ENCODE results near the gene PPP1R13B.

The PPP1R13B gene

DNA sequence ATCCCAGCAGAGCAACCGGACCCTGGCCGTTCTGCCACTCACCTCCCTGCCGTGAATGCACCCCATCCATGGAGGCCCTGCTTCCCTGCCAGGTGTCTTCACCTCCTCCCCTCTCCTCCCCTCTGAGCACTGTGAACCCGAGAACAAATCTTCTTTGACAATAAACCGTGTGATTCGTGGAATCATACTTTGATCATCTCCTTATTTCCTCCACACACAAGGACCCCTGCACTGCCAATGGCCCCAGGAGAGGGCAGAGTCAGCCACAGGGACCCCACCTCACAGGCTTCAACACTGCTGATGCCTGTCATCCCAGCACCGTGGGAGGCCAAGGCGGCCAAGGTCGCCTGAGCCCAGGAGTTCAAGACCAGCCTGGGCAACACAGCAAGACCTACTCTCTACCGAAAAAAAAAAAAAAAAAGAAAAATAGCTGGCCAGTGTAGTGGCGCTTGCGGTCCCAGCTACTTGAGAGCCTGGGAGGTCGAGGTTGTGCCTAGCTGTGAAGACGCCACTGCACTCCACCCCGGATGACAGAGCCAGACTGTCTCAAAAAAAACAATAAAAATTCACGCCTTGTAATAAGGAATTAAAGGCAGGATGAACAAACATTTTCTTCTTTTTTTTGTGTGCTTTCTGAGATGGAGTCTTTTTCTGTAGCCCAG is 133.2 kb downstream of the PPP1R13B start:
- DNase-seq (ENCODE audit: low spot score) = no peak
- TF ChIP-seq, protein P1, sequence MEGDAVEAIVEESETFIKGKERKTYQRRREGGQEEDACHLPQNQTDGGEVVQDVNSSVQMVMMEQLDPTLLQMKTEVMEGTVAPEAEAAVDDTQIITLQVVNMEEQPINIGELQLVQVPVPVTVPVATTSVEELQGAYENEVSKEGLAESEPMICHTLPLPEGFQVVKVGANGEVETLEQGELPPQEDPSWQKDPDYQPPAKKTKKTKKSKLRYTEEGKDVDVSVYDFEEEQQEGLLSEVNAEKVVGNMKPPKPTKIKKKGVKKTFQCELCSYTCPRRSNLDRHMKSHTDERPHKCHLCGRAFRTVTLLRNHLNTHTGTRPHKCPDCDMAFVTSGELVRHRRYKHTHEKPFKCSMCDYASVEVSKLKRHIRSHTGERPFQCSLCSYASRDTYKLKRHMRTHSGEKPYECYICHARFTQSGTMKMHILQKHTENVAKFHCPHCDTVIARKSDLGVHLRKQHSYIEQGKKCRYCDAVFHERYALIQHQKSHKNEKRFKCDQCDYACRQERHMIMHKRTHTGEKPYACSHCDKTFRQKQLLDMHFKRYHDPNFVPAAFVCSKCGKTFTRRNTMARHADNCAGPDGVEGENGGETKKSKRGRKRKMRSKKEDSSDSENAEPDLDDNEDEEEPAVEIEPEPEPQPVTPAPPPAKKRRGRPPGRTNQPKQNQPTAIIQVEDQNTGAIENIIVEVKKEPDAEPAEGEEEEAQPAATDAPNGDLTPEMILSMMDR (IDR thresholded peaks at IDR 0.05; ENCODE audit: extremely low read depth, missing control alignments) = no peak

DNA sequence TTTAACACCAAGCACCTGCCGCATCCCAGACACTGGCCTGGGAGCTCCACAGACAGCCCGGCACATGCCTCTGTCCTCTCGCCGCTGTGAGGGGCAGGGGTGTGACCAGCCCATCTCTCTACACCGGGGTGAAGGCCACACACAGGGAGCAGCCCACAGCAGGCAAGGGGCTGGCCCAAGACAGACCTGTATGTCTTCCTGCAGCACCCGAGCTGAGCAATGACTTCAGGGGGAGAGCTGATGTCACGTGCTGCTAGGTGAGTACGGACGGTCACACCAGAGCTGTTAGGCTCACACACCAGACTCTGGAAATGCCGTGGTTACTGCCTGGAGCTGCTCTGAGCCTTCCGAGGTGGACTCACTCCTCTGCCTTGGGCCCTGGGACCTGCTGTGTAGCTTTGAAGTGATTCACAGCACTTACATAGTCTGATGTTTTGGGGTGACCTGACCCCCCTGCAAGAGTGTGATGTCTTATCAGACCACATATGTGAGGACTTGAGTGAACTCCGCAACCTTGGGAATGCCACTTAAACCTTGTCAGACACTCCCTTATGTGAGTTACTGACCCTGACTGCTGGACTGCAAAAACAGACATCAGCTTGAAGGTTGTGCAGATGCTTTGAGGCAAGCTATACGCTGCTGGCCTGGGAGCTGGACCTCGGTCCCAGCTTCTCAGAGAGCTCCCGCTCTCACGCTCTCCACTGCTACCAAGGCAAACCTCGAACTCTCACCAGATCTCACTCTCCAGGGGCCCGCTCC is 133.9 kb downstream of the PPP1R13B start:
- DNase-seq (ENCODE audit: low spot score) = no peak

DNA sequence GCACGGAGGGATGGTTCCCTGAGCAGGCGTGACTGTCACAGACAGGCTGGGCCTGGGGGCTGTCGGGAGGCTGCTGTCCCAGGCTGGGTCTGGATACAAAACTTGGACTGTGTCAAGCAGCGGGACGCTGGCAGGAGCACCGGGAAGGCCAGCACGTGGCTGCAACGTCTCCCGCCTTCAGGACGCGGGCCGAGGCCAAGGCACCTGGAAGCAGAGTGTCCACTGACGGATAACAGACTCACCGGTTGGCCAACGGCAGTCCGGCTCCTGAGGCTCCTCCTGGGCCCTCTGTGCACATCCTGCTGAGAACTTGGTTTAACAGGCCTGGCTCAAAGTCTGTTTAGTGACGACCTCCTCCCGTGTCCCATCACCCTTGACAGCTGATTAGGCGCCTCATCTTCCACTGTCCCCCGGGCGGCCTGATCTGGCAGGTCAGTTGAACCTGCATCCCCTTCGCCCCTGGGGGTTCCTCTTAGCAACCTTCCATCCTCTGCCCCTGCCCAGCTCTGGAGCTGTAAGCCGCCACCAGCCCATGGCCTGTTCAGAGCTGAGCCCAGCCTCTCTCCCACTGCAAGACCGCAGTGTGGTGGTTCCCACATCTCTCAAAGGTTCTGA is 134.6 kb downstream of the PPP1R13B start:
- DNase-seq (ENCODE audit: low spot score) = no peak
- TF ChIP-seq, protein P1 (IDR thresholded peaks at IDR 0.05; ENCODE audit: extremely low read depth, missing control alignments) = no peak

More for the DNA sequence above, 133.9 kb downstream of the PPP1R13B start:
- TF ChIP-seq, protein P1 (IDR thresholded peaks at IDR 0.05; ENCODE audit: extremely low read depth, missing control alignments) = no peak

DNA sequence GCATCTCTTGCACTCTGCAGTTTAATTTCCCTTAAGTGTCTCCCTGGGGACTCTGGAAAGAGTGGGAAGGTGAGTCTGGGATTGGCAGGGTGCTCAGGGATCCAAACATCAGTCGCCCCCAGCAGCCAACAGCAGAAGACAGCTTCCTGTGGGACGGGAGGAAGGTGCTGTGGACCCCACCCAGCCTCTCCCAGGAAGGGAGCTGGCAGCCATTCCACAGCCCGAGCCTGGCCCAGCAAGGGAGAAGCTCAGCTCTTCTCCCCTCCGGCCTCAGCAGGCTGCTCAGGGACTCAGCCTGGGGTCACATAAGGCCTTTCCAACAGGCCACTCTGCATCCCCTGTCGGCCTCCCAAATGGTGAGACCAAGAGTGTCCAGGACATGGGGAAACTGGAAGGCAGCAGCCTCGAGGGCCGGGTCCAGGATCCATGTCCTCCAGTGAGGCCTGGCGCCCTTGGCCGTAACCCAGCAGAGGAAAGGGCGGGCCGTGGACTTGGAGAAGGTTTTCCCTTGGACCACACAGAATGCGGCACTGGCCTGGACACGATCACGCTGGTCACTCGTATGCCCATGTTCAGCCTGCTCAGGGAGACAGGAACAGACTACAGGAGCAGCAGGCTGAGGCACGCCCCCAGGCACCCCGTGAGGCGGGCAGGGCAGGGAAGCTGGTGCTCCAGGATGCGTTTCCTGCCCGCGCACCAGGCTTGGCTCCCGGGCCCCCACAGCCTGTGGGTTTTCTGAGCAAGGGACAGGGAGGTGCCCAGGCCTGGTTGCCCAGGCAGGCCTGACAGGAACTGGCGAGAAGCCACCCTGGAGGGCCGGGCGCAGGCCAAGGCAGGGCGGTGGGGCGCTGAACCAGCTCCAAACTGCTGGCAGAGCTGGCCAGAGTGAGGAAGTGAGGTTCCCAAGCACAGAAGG is 135.6 kb downstream of the PPP1R13B start:
- DNase-seq (ENCODE audit: low spot score) = no peak
- TF ChIP-seq, protein P1 (IDR thresholded peaks at IDR 0.05; ENCODE audit: extremely low read depth, missing control alignments) = no peak

DNA sequence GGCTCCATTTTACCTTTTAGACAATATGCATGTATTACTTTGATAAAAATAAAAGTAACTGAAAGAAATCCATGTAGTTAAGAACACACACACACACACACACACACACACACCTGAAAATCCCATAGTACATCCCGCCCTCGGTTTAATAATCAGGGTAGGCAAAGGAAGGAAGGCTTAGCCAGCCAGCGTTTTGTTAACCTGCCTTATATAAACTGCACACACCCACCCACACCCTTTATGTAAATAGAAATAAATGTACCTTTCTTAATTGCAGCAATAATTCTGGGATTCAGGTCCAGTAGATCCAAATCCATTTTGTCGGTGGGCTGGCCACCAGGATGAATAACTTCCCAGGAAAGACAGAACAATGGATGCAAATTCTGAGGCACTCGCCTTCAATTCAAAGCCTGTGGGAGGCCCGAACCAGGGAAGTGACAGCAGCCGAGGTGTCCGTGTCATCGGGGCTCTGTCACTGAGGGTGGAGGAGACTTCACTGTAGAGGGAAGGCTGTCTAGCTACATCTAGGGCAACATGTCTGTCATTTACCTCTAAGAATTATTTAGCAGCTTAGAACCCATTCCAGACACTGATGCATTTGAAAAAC is 136.5 kb downstream of the PPP1R13B start:
- no peak for DNase-seq (ENCODE audit: low spot score)
- TF ChIP-seq, protein P1 (IDR thresholded peaks at IDR 0.05; ENCODE audit: extremely low read depth, missing control alignments) = no peak

DNA sequence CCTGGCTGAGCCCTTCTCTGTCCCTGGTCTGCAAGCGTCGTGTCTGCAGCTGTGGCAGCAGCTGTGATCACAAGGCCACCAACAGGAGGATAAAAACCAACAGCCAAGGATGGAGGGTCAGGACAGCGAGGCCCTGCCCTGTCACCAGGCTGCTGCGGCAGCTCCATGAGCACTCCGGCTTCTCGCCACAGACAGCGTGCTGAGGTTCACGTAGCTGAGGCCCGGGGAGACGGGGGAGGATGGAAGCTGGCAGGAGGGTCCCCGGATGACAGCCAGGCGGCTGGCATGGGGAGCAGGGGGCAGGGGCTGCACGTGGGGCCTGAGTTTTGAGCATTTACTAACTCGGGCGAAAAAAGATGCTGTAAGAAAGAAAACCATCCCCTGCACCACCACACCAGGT is 137.6 kb downstream of the PPP1R13B start:
- no peak for DNase-seq (ENCODE audit: low spot score)
- TF ChIP-seq, protein P1 (IDR thresholded peaks at IDR 0.05; ENCODE audit: extremely low read depth, missing control alignments) = no peak

All from GM20000 (cell line).